B cell (primary cell): ENCODE results near the gene AGPAT3. TPM values are rescaled to one million over a fixed set of nuclear protein-coding genes. Genes with fewer than 3 reads are reported as not detected.

Experiments
- ATAC-seq: fragments of 200-7000 bp; cut with Tn5 transposase; one replicate; pipeline ENCODE4 v1.10.0; 2021; ENCODE audit warnings: low read depth, mild to moderate bottlenecking, moderate number of reproducible peaks, moderate library complexity
- CTCF ChIA-PET: fragments of 350-600 bp; sonication (Branson Sonifier 250); formaldehyde crosslinking; loops from one replicate; lab custom pipeline; 2021; ENCODE audit warnings: antibody characterized with exemption, inconsistent platforms; lab: Charles Lee
- POLR2A ChIA-PET: fragments of 350-600 bp; sonication (Branson Sonifier 250); formaldehyde crosslinking; loops from one replicate; lab custom pipeline; 2021; ENCODE audit warnings: antibody characterized with exemption; lab: Charles Lee
- DNase-seq: peaks from one replicate; pipeline ENCODE4 v3.0.0; 2013
- H2AFZ ChIP-seq: 2 replicates; pipeline ENCODE4 v1.6.1; 2012; ENCODE audit warnings: mild to moderate bottlenecking, low read depth, low read length; ENCODE audit not compliant: insufficient read depth, poor library complexity, severe bottlenecking
- H3K27ac ChIP-seq, 2 donors: 1 replicate in 1 of 2; 2 replicates in 1 of 2; pipeline ENCODE4 v1.5.1; 2012 to 2013; ENCODE audit warnings: low read length in 2 of 2, mild to moderate bottlenecking in 2 of 2, moderate library complexity in 1 of 2
- H3K27me3 ChIP-seq, 4 experiments: fragments of 200-600 bp in 1 of 4; sonication (generic) in 1 of 4; replicated peaks in 1 of 4; 1 replicate in 2 of 4; 2 replicates in 2 of 4; pipeline versions ENCODE4 v1.6.1 to v1.7.0; 2013 to 2016; ENCODE audit warnings: low read length in 3 of 4, mild to moderate bottlenecking in 2 of 4, mixed read lengths in 1 of 4, moderate library complexity in 1 of 4; ENCODE audit not compliant: insufficient read depth in 4 of 4, control insufficient read depth in 3 of 4; ENCODE audit errors: control extremely low read depth in 1 of 4
- H3K36me3 ChIP-seq, 2 experiments: replicated peaks in 1 of 2; 1 replicate in 1 of 2; 2 replicates in 1 of 2; pipeline versions ENCODE4 v1.6.1 to v1.7.1; 2013; ENCODE audit warnings: low read length in 1 of 2; ENCODE audit not compliant: insufficient read depth in 2 of 2, control insufficient read depth in 1 of 2; ENCODE audit errors: control extremely low read depth in 1 of 2, extremely low read depth in 1 of 2
- H3K4me1 ChIP-seq, 2 donors: fragments of 200-600 bp in 1 of 2; sonication (generic) in 1 of 2; 1 replicate in 1 of 2; 2 replicates in 1 of 2; pipeline versions ENCODE4 v1.5.1 to v1.6.1; 2013 to 2017; ENCODE audit warnings: low read length in 2 of 2; ENCODE audit not compliant: control insufficient read depth in 2 of 2, insufficient read depth in 2 of 2
- H3K4me2 ChIP-seq: replicated peaks from 2 replicates; pipeline ENCODE3; 2012; ENCODE audit warnings: mild to moderate bottlenecking, low read depth, low read length; ENCODE audit not compliant: poor library complexity, severe bottlenecking
- H3K4me3 ChIP-seq, 5 experiments: fragments of 200-600 bp in 1 of 5; sonication (generic) in 1 of 5; 1 replicate in 3 of 5; 2 replicates in 2 of 5; pipeline versions ENCODE4 v1.5.1 to v1.7.0; 2011 to 2016; ENCODE audit warnings: low read length in 4 of 5, mild to moderate bottlenecking in 4 of 5, low read depth in 2 of 5, control low read depth in 1 of 5, moderate library complexity in 1 of 5; ENCODE audit not compliant: insufficient read depth in 1 of 5; ENCODE audit errors: control extremely low read depth in 1 of 5, extremely low read depth in 1 of 5
- H3K79me2 ChIP-seq: fragments of 200-600 bp; sonication (generic); one replicate; pipeline ENCODE4 v1.6.0; 2016; ENCODE audit warnings: low read length; ENCODE audit not compliant: control insufficient read depth, insufficient read depth
- H3K9ac ChIP-seq: fragments of 200-600 bp; sonication (generic); 2 replicates; pipeline ENCODE4 v1.6.1; 2017; ENCODE audit warnings: mild to moderate bottlenecking, low read length, moderate library complexity
- H3K9me3 ChIP-seq, 3 donors: one replicate each; pipeline versions ENCODE4 v1.6.1 to v1.7.1; 2013; ENCODE audit warnings: low read length in 2 of 3; ENCODE audit not compliant: control insufficient read depth in 2 of 3, insufficient read depth in 1 of 3; ENCODE audit errors: control extremely low read depth in 1 of 3
- H4K20me1 ChIP-seq: 2 replicates; pipeline ENCODE4 v1.6.0; 2012; ENCODE audit warnings: mild to moderate bottlenecking, low read length; ENCODE audit not compliant: insufficient read depth, control insufficient read depth, poor library complexity, severe bottlenecking
- H3K27ac Mint-ChIP-seq: one replicate; pipeline ENCODE4 v1.8.0; 2021; ENCODE audit warnings: mixed read lengths
- H3K27me3 Mint-ChIP-seq: one replicate; pipeline ENCODE4 v1.8.0; 2021; ENCODE audit warnings: mixed read lengths
- H3K4me1 Mint-ChIP-seq: one replicate; pipeline ENCODE4 v1.8.0; 2021; ENCODE audit warnings: mixed read lengths
- H3K4me3 Mint-ChIP-seq: one replicate; pipeline ENCODE4 v1.8.0; 2021; ENCODE audit warnings: mixed read lengths
- H3K9me3 Mint-ChIP-seq: one replicate; pipeline ENCODE4 v1.8.0; 2022; ENCODE audit warnings: mixed read lengths; ENCODE audit not compliant: insufficient read depth
- EZH2 ChIP-seq: IDR thresholded peaks from 2 replicates; pipeline ENCODE4 v1.6.1; 2012; ENCODE audit warnings: borderline replicate concordance, low read depth, mild to moderate bottlenecking, moderate library complexity, low read length; ENCODE audit not compliant: insufficient read depth, poor library complexity, severe bottlenecking
- WGBS: methylation state at CpG from one replicate; pipeline ENCODE4 v1.1.5; 2013; ENCODE audit warnings: missing lambda C conversion rate; ENCODE audit not compliant: insufficient coverage; 5-methylcytosine and 5-hydroxymethylcytosine counted together
- intact Hi-C: fragments of 100-400 bp; cut with micrococcal nuclease; formaldehyde crosslinking; loops from one replicate; pipeline ENCODE4 v1.10.0; 2022
- polyA plus RNA-seq: library from polyadenylated mRNA; depleted of rRNA; stranded (reverse); fragments of >200 nt; gene quantifications from 2 replicates; pipeline ENCODE4 v1.2.3, GENCODE V29; 2012
- total RNA-seq, 2 donors: library from RNA; stranded (reverse); fragments of 120-200 nt in 1 of 2; gene quantifications; 1 replicate in 1 of 2; 2 replicates in 1 of 2; pipeline versions ENCODE4 v1.2.3 to v1.2.4, GENCODE V29; 2013 to 2022
- TF ChIP-seq, protein P1 (sequence below): fragments of 200-600 bp; IDR thresholded peaks from one replicate; pipeline ENCODE4 v1.8.0; 2022; ENCODE audit warnings: antibody characterized with exemption, mild to moderate bottlenecking

The AGPAT3 gene
- total and polyA plus RNA-seq, 2 donors (not counting 1 experiment from before 2014, with no cell fraction given): 14.3 to 49.3 TPM

DNA sequence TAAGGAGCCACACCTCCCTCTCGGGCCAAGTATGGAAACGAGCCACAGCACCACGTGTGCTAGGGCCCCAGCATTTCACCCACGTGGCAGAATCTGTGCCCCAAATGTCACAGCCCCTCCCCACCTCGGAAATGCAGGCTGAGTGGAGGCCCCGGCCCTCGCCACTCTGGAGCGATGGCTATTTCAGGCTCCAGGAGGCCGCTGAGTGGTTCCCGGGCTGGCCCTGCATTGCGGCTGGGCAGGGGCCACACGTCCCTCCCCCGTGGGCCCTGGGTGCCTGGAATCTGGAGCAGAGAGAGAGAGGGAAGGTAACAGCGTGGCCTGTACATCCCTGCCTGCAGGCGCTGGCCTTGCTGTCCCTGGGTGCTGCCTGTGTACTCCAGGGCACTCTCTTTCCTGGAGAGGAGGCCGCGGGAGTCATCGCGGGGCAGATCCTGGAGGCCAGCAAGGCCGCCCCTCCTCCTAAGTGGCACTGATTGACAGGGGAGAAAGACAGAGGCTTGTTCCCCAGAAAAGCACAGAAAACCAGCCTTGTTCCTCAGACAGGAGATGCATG, 79.1 kb downstream of the AGPAT3 start:
- Mint-ChIP-seq H3K27me3 (no peaks in the 10 kb centered on the region), H3K9me3 (no peaks in the 10 kb centered on the region), H3K27ac (no peak overlapping the region), H3K4me3 (no peak overlapping the region), H3K4me1 (peaks cover 2% of the 10 kb centered on the region)
- H3K4me1 ChIP-seq: peaks cover 0 to 4% of the 10 kb centered on the region in 2 donors
- ChIA-PET POLR2A (no interaction called here), CTCF (no interaction called here)
- H3K79me2 ChIP-seq: peaks cover 77% of the 10 kb centered on the region
- ATAC-seq (no peak), DNase-seq (no peak)
- H2AFZ ChIP-seq: no peak overlapping the region
- H3K27me3 ChIP-seq: no peaks in the 10 kb centered on the region
- no peak overlapping the region for H3K4me3 ChIP-seq
- H3K9me3 ChIP-seq: peaks cover 0 to 15% (median 3%) of the 10 kb centered on the region in 3 donors
- H4K20me1 ChIP-seq: peaks cover 67% of the 10 kb centered on the region
- 88% methylated on average over 16 of the region's 20 CpGs for WGBS
- intact Hi-C loops: no loop called here
- H3K4me2 ChIP-seq: no peak overlapping the region
- H3K36me3 ChIP-seq: no peaks in the 10 kb centered on the region
- TF ChIP-seq EZH2: no peak
- TF ChIP-seq, protein P1, sequence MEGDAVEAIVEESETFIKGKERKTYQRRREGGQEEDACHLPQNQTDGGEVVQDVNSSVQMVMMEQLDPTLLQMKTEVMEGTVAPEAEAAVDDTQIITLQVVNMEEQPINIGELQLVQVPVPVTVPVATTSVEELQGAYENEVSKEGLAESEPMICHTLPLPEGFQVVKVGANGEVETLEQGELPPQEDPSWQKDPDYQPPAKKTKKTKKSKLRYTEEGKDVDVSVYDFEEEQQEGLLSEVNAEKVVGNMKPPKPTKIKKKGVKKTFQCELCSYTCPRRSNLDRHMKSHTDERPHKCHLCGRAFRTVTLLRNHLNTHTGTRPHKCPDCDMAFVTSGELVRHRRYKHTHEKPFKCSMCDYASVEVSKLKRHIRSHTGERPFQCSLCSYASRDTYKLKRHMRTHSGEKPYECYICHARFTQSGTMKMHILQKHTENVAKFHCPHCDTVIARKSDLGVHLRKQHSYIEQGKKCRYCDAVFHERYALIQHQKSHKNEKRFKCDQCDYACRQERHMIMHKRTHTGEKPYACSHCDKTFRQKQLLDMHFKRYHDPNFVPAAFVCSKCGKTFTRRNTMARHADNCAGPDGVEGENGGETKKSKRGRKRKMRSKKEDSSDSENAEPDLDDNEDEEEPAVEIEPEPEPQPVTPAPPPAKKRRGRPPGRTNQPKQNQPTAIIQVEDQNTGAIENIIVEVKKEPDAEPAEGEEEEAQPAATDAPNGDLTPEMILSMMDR: no peak
- no peak overlapping the region for H3K9ac ChIP-seq
- no peak overlapping the region for H3K27ac ChIP-seq

DNA sequence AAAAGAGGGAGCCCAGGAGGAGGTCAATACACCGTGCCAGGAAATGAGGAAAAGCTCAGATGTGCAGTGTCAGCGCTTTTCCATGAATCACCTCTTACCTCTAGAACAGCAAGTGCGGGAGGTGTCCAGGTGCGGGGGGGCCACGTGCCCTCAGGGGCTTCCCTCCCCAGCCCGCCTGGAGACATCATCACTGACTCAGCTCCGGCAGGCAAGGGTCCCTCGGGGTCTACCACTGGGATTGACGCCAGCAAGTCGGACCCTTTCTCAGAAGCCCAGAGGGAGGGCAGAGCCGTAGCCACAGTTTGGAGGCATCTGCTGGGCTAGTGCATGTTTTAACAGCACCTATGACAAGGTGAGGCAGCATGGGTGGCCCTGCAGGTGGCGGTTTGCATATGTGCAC, 79.7 kb downstream of the AGPAT3 start:
- Histone ChIP-seq H3K27ac (no peak overlapping the region), H3K36me3 (no peaks in the 10 kb centered on the region), H3K4me3 (no peak overlapping the region), H3K27me3 (no peaks in the 10 kb centered on the region), H2AFZ (no peak overlapping the region), H4K20me1 (peaks cover 65% of the 10 kb centered on the region), H3K9ac (no peak overlapping the region), H3K4me1 (peaks cover 6% of the 10 kb centered on the region in 2 donors), H3K79me2 (peaks cover 76% of the 10 kb centered on the region), H3K9me3 (peaks cover 0 to 21% (median 3%) of the 10 kb centered on the region in 3 donors), H3K4me2 (no peak overlapping the region)
- CTCF ChIA-PET: no interaction called here
- DNase-seq: no peak
- POLR2A ChIA-PET: no interaction called here
- TF ChIP-seq, protein P1: no peak
- TF ChIP-seq EZH2: no peak
- no peaks in the 10 kb centered on the region for H3K9me3 Mint-ChIP-seq
- no peak overlapping the region for H3K27ac Mint-ChIP-seq
- H3K27me3 Mint-ChIP-seq: no peaks in the 10 kb centered on the region
- no peak for ATAC-seq
- WGBS: 94% methylated on average over 11 of the region's 12 CpGs
- H3K4me1 Mint-ChIP-seq: peaks cover 5% of the 10 kb centered on the region
- H3K4me3 Mint-ChIP-seq: no peak overlapping the region
- intact Hi-C loops: no loop called here
